ENCODE measurements around the gene RAB27B. TPM values are rescaled to one million over a fixed set of nuclear protein-coding genes. Genes with fewer than 3 reads are reported as not detected.

The RAB27B gene
- total and polyA plus RNA-seq, 2 donors (not counting 1 experiment from before 2014, with no cell fraction given), result 0.01 to 0.07 TPM

DNA sequence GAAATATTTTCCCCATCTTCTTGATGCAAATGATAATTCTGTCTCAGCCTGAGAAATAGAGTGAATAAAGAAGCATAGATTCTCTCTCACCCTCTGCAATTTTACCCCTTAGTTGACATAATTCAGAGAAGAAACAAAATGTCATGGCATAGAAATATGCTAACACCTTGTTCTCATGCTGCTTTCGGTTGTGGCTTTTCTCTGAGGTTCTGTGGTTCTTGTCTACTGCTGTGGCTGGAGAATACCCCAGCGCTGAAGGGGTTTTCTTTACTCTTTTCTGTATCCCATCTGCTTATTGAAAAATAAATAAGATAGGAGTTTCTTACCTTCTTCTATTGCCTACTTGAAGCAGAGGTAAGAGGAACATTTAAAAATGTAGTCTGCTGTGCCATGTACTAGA lies 15.4 kb upstream of the RAB27B start:
- DNase-seq (no peak), ATAC-seq (ENCODE audit: low read depth) (no peak)
- Histone ChIP-seq H3K27me3 (replicated peaks in 1 of 4; ENCODE audit: control extremely low read depth in 1 of 4, control insufficient read depth in 3 of 4, insufficient read depth in 4 of 4, low read length in 3 of 4) (no peaks in the 10 kb centered on the region), H3K4me2 (replicated peaks; ENCODE audit: low read depth, low read length, poor library complexity, severe bottlenecking) (no peak overlapping the region), H4K20me1 (ENCODE audit: control insufficient read depth, insufficient read depth, low read length, poor library complexity, severe bottlenecking) (no peaks in the 10 kb centered on the region), H3K4me3 (ENCODE audit: control extremely low read depth in 1 of 5, extremely low read depth in 1 of 5, insufficient read depth in 1 of 5, low read depth in 2 of 5, low read length in 4 of 5) (no peak overlapping the region), H3K27ac (ENCODE audit: low read length in 2 of 2) (no peak overlapping the region), H3K79me2 (ENCODE audit: control insufficient read depth, insufficient read depth, low read length) (no peaks in the 10 kb centered on the region), H3K9ac (ENCODE audit: low read length) (no peak overlapping the region), H2AFZ (ENCODE audit: insufficient read depth, low read depth, low read length, poor library complexity, severe bottlenecking) (no peak overlapping the region), H3K9me3 (ENCODE audit: control extremely low read depth in 1 of 3, control insufficient read depth in 2 of 3, insufficient read depth in 1 of 3, low read length in 2 of 3) (no peaks in the 10 kb centered on the region), H3K4me1 (ENCODE audit: control insufficient read depth in 2 of 2, insufficient read depth in 2 of 2, low read length in 2 of 2) (no peaks in the 10 kb centered on the region), H3K36me3 (replicated peaks in 1 of 2; ENCODE audit: control extremely low read depth in 1 of 2, control insufficient read depth in 1 of 2, extremely low read depth in 1 of 2, insufficient read depth in 2 of 2, low read length in 1 of 2) (no peaks in the 10 kb centered on the region)
- Mint-ChIP-seq H3K4me3 (no peak overlapping the region), H3K27ac (no peak overlapping the region), H3K4me1 (no peaks in the 10 kb centered on the region), H3K27me3 (no peaks in the 10 kb centered on the region), H3K9me3 (ENCODE audit: insufficient read depth) (no peaks in the 10 kb centered on the region)
- POLR2A ChIA-PET, result no interaction called here
- CTCF ChIA-PET, result no interaction called here
- intact Hi-C loops (cut with micrococcal nuclease), result no loop called here
- no CpG with 5 or more reads among the region's 2 CpGs for WGBS (ENCODE audit: insufficient coverage)
- TF ChIP-seq, protein P1, sequence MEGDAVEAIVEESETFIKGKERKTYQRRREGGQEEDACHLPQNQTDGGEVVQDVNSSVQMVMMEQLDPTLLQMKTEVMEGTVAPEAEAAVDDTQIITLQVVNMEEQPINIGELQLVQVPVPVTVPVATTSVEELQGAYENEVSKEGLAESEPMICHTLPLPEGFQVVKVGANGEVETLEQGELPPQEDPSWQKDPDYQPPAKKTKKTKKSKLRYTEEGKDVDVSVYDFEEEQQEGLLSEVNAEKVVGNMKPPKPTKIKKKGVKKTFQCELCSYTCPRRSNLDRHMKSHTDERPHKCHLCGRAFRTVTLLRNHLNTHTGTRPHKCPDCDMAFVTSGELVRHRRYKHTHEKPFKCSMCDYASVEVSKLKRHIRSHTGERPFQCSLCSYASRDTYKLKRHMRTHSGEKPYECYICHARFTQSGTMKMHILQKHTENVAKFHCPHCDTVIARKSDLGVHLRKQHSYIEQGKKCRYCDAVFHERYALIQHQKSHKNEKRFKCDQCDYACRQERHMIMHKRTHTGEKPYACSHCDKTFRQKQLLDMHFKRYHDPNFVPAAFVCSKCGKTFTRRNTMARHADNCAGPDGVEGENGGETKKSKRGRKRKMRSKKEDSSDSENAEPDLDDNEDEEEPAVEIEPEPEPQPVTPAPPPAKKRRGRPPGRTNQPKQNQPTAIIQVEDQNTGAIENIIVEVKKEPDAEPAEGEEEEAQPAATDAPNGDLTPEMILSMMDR (IDR thresholded peaks at IDR 0.05), result no peak
- no peak for TF ChIP-seq EZH2 (IDR thresholded peaks at IDR 0.05; ENCODE audit: borderline replicate concordance, insufficient read depth, low read depth, low read length, poor library complexity, severe bottlenecking)

DNA sequence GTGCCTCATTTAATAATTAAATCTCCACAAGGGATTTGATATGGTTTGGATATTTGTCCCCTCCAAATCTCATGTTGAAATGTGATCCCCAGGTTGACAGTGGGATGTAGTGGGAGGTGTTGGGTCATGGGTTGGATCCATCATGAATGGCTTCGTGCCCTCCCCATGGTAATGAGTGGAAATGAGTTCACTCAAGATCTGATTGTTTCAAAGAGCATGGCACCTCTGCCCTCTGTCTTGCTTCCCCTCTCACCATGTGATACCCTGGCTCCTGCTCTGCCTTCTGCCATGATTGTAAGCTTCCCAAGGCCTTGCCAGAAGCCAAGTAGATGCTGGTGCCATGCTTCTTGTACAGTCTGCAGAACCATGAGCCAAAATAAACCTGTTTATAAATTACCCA lies 15.0 kb upstream of the RAB27B start:
- Histone ChIP-seq H3K4me3 (ENCODE audit: control extremely low read depth in 1 of 5, extremely low read depth in 1 of 5, insufficient read depth in 1 of 5, low read depth in 2 of 5, low read length in 4 of 5) (no peak overlapping the region), H3K36me3 (replicated peaks in 1 of 2; ENCODE audit: control extremely low read depth in 1 of 2, control insufficient read depth in 1 of 2, extremely low read depth in 1 of 2, insufficient read depth in 2 of 2, low read length in 1 of 2) (no peaks in the 10 kb centered on the region), H3K4me1 (ENCODE audit: control insufficient read depth in 2 of 2, insufficient read depth in 2 of 2, low read length in 2 of 2) (no peaks in the 10 kb centered on the region), H3K27me3 (replicated peaks in 1 of 4; ENCODE audit: control extremely low read depth in 1 of 4, control insufficient read depth in 3 of 4, insufficient read depth in 4 of 4, low read length in 3 of 4) (no peaks in the 10 kb centered on the region), H3K9ac (ENCODE audit: low read length) (no peak overlapping the region), H3K4me2 (replicated peaks; ENCODE audit: low read depth, low read length, poor library complexity, severe bottlenecking) (no peak overlapping the region), H2AFZ (ENCODE audit: insufficient read depth, low read depth, low read length, poor library complexity, severe bottlenecking) (no peak overlapping the region), H4K20me1 (ENCODE audit: control insufficient read depth, insufficient read depth, low read length, poor library complexity, severe bottlenecking) (no peaks in the 10 kb centered on the region), H3K79me2 (ENCODE audit: control insufficient read depth, insufficient read depth, low read length) (no peaks in the 10 kb centered on the region), H3K9me3 (ENCODE audit: control extremely low read depth in 1 of 3, control insufficient read depth in 2 of 3, insufficient read depth in 1 of 3, low read length in 2 of 3) (no peaks in the 10 kb centered on the region), H3K27ac (ENCODE audit: low read length in 2 of 2) (no peak overlapping the region)
- ChIA-PET POLR2A (no interaction called here), CTCF (no interaction called here)
- Mint-ChIP-seq H3K27ac (no peak overlapping the region), H3K4me3 (no peak overlapping the region), H3K9me3 (ENCODE audit: insufficient read depth) (no peaks in the 10 kb centered on the region), H3K4me1 (no peaks in the 10 kb centered on the region), H3K27me3 (no peaks in the 10 kb centered on the region)
- WGBS (ENCODE audit: insufficient coverage), result 60% methylated on average over 1 of the region's 1 CpG
- no peak for ATAC-seq (ENCODE audit: low read depth)
- TF ChIP-seq, protein P1 (IDR thresholded peaks at IDR 0.05), result no peak
- TF ChIP-seq EZH2 (IDR thresholded peaks at IDR 0.05; ENCODE audit: borderline replicate concordance, insufficient read depth, low read depth, low read length, poor library complexity, severe bottlenecking), result no peak
- no peak for DNase-seq
- intact Hi-C loops (cut with micrococcal nuclease), result no loop called here
